NCI-H1105 (cell line): Measurements from ENCODE around the gene ASTN2.
A peak's percentile ranks its signal among the peaks of the same experiment; 100 is the strongest.

Experiments
- DNase-seq: peaks from one replicate; lab custom pipeline; 2025; lab: John Stamatoyannopoulos, UW

The ASTN2 gene

GRCh38 chr9:116572095-116572748, 842.6 kb downstream of the ASTN2 start:
- peak; percentile 1 for DNase-seq

- DNase-seq, result no peak
These were observed 845.7 kb downstream of the ASTN2 start for GRCh38 chr9:116569111-116569510.

DNA sequence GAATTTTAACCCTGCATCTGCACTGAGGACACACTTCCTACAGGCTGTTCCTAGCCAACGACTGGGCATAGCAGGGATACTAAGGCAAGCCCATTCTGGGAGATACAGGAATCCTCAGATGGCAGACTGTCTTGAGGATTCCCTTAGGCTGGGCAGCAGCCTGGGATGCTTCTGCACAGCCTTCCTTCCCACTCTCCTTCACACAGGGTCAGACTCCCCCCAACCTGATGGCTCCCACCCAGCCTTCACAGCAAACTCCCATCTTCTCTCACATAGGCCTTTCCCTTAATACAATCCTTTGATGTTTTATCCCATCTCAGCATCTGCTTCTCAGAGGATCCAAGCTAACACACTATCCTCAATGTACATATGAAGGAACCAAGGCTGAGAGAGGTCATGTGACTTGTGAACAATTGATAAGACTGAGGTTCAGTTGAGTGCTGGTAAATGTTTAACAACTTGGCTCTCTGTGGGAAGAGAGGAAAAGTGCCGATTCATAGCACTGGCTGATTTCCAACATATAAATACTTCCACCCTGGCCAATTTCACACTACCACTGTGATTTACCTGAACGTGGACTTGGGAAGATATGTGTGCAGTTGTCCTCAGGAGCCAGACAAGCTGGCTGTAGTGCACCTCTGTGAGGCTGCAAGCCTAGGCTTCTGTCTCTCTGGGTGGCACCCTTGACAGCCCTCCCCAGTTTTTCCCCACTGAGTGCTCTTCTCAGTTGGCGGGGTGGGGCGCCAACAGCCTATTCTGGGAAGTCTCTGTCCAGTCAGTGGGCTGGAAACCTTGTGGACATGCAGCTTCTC, 848.0 kb downstream of the ASTN2 start:
- DNase-seq, result no peak

DNA sequence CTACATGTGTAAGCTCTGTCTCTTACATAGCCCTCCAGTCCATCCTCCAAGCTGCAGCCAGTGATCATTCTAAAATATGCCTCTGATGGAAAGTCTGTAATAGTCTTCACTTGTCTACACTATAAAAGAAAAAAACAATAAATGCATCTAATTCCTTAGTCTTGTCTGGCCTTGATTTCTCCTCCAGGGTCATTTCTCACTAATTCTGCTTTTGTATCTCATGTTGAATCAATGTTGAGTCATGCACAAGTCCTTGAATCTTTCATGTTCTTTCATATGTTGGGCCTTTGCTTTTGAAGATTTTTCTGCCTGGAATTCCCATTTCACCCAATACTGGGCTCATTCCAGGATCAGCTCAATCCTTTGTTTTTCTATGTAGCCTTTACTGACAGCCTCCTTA, 848.9 kb downstream of the ASTN2 start:
- DNase-seq, result no peak

GRCh38 chr9:116564266-116564793, 850.5 kb downstream of the ASTN2 start:
- DNase-seq, result no peak

- DNase-seq, result no peak
These were observed 855.9 kb downstream of the ASTN2 start for GRCh38 chr9:116558818-116559540.

GRCh38 chr9:116558035-116558434, 856.8 kb downstream of the ASTN2 start:
- DNase-seq, result no peak

- DNase-seq, result no peak
These were observed 859.2 kb downstream of the ASTN2 start for GRCh38 chr9:116555556-116556155.

DNA sequence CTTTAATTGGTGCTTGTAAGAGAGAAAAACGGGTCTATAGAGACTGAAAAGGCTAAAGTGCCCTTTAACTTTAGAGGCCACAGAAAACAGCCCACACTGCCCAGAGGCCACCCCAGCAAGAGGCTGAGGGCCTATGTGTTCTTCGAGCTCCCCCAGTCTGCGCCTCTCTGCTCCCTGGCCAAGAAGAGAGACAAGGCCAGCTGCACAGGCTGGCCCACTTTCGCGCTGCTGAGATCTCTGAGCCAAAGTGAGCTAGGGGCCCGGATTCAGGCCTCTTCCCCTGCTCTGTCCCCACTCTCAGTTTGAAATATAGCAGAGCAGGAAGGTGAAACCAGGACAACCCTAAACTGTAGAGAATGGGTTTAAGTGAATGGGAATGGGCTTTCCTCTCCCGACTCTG, 859.7 kb downstream of the ASTN2 start:
- no peak for DNase-seq

- DNase-seq, result no peak
These were observed 864.0 kb downstream of the ASTN2 start for GRCh38 chr9:116550696-116551436.

GRCh38 chr9:116549786-116550660, 864.8 kb downstream of the ASTN2 start:
- no peak for DNase-seq

- no peak for DNase-seq
These were observed 865.7 kb downstream of the ASTN2 start for GRCh38 chr9:116549061-116549664.

GRCh38 chr9:116547729-116548426, 867.0 kb downstream of the ASTN2 start:
- DNase-seq, result no peak

DNA sequence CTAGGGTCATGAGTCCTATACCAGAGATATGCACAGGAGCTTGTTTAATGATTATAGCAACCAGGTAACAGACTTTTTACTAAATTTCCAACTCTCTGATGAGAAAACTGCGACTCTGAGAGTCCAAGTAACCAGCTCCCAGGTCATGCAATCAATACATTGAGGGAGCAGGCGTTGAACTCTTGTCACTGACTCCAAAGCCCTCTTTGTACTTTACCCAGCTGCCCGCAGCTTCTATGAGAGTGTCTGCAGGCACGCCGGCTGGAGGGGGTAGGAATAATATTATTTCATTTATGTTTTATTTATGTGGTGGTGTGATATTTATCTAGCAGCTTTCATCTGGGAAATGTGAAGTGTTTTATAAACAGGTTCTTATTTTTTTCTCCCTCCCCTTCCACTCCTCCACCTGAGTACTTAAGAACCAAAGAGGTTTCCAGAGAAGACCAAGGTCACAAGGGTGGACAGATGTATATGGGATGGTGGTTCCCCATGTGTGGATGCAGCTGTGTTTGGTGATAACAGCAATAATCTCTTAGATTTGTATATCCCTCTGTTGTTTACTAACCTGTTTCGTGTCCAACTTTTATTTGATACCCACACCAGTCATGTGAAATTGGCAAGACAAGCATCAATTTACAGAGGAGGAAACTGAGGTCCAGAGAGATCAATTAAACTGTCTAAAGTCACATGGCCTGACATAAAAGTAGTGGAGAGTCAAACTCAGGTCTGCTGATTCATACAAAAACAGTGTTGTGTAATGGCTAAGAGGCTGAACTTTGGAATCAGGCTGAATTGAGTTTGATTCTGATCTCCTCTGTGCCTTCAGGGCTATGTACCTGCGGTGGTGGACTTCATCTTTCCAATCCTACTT, 867.9 kb downstream of the ASTN2 start:
- no peak for DNase-seq

- no peak for DNase-seq
These were observed 870.0 kb downstream of the ASTN2 start for GRCh38 chr9:116544896-116545295.

DNA sequence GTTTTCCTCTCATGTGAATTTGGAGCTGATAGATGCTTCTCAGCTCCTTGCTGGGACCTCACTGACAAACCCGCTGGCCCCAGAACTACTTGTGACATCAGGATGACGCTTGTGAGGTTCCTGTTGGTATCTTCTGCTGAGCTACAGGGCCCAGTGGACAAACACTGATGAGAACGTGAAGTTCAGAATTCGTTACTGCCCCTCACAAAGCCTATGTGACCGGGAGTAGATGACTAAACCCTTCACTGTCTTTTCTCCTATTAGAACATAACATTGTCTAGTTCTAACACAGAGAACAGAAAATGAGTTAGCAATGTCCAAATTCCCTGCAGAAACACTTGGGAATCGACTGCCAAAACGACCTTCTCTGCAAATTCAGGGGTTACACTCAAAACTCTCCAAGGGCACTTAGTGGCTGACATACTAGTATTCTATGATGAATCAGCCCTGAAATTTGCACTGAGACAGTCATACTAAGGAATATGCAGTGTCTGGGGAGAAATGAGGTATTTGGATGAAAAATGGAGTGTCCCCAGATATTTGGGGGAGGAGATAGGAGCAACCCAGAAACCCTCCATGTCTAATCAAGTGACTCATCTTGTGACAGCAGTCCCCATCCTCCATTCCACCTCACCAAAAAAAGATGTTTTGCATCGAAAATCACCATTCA, 871.0 kb downstream of the ASTN2 start:
- DNase-seq, result no peak

DNA sequence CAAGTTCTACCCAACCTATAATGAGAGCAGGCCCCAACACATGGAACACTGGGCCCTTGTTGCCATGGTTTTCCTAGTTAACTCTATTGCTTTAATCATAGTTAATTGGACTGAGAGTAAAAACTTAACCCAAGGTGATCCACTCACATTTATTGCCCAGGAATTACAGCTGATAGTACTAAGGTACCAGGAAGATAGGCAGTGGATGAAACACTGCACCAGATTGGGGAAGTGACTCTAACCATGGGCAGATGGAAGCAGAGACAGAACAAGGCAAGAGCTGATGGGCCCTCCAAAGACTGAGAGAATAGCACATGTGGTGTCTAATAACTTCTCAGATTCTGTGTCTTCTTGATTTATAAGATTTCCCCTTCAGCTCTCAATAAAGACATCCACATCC, 873.5 kb downstream of the ASTN2 start:
- DNase-seq, result no peak

DNA sequence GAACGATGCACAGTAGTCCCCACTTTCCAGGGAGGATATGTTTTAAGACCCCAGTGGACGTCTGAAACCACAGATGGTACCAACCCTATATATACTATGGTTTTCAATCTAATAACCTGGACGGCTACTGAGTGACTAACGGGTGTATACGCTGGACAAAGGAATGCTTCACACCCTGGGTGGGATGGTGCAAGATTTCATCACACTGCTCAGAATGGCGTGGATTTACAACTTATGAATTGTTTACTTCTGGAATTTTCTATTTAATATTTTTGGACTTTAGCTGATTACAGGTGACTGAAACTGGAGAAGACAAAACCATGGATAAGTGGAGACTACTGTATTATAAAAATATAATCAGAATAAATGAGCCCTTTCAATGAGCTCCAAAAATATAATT, 875.3 kb downstream of the ASTN2 start:
- no peak for DNase-seq
